Left renal pelvis (tissue), 4 donors: ENCODE results near the gene NKX2-2. TPM values are rescaled to one million over a fixed set of nuclear protein-coding genes. Genes with fewer than 3 reads are reported as not detected.

Source experiments
- DNase-seq, 4 donors: peaks; one replicate each; pipeline ENCODE4 v3.0.0-alpha.2; 2013; ENCODE audit warnings: low read depth in 4 of 4, low spot score in 3 of 4
- polyA plus RNA-seq, 4 donors: library from polyadenylated mRNA; unstranded; fragments of 120-200 nt; gene quantifications; one replicate each; pipeline ENCODE4 v1.2.1, GENCODE V29; 2013; ENCODE audit not compliant: insufficient read length in 4 of 4

NKX2-2 gene
- polyA plus RNA-seq, 4 donors = not detected

DNA sequence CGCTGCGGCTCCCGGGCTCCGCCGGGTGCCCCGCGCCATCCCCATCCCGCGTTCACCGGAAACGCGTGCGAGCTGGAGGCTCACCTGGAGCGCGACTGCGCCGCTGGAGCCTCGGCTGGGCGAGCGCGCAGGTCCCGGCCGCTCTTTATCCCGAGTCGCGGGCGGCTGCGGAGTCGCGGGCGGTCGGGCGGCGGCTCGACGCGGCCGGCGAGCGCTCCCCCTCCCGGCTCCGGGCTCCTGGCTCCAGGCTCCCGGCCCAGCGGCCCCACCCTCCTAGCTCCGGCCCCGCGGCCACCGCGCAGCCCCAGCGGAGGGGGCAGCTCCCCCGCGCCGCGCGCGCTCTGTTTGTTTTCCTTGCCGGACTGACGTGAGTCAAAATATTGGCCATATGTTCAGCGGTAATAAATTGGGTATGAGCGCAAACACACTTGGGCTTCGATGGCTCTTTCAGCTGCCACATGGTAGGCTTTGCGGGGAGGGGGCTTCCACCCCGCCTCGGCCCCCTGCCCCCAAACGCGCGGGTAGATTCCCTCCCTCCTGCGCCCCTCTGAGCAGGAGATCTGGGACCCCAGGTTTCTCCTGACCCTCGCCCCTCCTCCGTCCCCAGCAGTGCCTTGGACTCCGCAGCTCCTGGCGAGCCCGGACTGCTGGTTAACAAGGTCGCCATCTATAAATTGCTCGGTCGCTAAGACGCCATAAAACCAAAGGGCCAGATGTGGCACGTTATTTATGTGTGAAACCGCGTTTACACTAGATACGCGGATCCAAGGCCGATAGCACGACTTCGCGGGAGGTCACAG lies 8.8 kb upstream of the NKX2-2 start:
- no peak for DNase-seq

DNA sequence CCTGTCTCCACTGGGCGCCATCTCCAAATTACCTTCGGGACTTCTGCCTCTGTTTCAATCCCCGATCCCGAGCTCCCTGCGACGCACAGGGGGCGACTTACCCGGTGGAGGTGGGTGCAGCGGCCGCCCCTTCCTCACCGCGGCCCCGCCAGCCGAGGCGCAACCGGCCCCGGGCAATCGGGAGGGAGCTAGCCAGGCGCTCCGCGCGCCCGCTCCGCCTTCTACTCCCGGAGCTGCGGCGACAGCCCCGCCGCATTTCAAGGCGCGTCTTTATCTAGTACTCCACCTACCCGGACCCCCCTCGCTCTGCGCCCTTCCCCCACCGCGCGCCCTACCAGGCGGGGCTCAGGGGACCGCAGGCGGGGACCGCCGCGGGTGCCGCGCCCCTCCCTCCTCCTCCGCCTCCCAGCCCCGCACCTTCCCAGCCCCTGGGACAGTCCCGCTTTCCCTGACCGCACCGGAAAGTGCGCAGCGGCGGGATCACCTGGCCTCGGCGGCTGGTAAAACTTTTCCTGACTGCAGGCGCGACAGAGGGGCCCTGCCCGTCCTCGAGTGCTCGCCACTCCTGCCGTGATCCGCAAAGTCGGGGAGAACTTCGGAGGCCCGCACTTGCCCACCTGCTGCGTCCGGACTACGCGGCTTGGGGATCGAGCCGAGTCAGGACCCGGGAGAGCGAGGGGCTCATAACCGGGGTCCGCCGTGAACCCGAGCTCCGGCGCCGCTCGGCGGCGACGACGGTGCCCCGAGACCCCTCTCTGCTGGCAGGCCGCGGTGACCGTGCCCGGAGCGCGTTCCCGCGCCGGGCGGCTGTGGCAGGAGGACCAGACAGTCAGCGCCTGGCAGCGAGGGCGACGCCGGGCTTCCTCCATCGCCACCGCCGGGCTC lies 8.0 kb upstream of the NKX2-2 start:
- no peak for DNase-seq

- DNase-seq = no peak
Observed at GRCh38 chr20:21520702-21521595, 7.1 kb upstream of the NKX2-2 start.

DNA sequence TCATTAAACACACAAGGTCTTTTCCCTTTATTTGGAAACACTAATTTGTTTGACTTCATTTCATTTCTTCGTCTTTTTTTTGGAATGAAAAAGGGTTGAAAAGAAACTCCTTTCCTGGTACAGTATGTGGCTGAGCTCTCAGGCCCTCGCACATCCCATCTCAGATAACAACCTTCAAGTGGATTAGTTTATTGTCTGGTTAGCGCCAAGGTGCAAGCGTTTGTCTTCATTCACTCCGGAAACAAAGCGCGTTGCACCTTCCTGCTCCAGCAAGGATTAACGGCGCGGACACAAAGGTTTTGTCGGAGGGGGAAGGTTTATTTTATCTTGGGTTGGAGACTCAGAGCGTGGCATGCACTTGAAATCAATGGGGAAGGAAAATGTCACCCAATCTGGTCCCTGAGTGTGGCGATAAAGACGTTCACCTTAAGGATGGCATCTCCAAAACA lies 5.3 kb upstream of the NKX2-2 start:
- DNase-seq = no peak

DNA sequence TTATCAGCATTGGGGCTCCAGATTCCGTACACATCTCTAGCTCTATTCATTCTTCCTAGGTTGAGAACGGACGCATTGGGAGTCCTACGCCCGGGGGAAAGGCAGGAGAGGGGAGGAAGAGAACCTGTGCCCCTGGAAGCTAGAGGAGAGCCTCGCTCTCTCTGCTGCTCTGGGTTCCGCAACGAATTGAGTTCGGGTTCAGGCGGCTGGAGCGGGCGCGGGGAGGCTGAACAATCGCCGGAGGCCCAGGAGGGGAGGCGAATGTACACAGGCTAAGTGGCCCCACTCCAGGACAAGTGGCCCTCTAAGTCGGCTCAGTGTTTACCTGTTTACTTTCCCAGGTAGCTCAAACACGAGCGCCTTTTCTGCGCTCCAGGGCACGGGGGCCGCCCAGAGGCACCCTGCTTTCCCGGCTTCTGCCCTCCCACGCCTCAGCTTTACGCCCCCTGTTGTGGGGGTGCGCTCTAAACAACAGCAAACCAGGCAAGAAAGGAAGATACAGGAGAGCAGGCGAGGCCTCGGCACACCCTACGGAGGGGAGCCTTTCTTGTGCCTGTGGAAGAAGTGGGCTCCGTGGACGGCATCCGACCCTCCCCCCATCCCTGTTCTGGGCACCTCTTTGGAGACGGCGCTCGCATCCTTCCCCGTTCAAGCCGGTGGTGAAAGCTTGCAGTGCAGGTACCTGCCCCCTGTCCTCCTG lies 4.6 kb upstream of the NKX2-2 start:
- no peak for DNase-seq

- DNase-seq = no peak
Observed at GRCh38 chr20:21517566-21518277, 3.9 kb upstream of the NKX2-2 start.

DNA sequence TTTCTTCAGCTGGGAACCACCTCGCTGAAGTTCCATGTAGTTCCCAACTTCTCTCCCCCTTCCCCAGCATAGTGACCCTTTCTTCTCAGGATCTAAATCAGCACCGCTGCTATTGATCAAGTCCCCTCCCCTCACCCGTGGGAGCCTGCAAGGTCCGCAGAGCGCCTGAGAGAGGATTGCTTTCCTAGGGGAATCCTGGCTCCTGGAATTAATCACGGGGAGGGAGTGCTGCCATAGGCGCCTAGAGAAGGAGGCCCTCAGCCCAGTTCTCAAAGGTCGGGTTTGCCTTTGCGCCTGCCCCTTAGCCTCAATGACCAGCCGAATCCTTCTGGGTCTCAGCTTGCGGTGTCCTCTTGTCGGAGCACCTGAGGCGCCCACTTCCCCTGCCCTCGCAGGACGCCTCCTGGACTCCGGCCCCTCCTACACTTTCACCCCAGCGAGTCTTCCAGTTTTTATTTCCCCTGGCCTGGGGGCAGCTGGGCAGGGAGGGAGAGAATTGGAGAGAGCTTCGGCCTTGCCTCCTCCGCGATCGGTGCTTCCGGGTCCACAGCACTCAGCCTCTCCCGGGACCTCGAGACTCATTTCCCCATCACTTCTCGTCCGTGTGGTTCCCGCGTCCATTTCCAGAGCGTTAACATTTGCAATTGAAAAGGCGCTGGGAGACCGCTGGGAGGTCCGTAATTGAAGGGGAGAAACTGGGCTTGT lies 3.1 kb upstream of the NKX2-2 start:
- no peak for DNase-seq

GRCh38 chr20:21516180-21516567 lies 2.3 kb upstream of the NKX2-2 start:
- no peak for DNase-seq

- DNase-seq = no peak
Observed at GRCh38 chr20:21515300-21516179, 1.7 kb upstream of the NKX2-2 start.

DNA sequence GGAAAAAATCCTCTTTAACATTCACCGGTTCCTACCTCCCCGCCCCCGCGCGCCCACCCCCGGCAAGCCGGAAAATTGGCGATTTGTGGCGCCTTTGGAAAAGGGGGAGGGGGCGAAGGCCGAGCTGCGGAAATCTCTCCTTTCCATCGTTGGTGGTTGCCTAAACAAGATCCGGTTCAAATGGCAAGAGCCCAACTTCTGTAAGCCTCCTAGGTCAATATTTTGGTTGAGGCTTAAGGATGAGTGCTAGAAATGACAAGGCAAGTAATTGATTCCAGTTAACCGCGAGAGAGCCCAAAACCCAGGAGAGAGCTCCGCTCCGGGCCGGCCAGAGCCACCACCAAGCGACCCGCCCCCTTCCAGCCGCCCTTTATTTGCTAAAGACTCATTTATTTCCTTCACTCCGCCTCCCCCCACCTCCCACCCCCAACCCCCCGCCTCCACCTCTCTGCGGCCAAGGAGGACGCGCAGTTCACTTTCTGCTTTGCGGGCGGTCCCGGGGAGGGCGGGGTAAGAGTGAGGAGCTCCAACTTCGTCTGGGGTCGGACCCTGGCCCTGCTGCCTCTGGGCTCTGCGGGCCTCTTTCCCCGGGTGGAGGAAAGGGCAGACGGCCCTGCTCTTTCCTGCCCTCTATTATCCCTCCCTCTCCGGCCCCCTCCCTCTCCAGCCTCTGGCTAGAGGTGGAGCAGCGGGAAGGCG lies 838 bp upstream of the NKX2-2 start:
- no peak for DNase-seq

- no peak for DNase-seq
Observed at GRCh38 chr20:21513181-21513663, 642 bp downstream of the NKX2-2 start.

- no peak for DNase-seq
Observed at GRCh38 chr20:21512634-21513180, 1.2 kb downstream of the NKX2-2 start.

DNA sequence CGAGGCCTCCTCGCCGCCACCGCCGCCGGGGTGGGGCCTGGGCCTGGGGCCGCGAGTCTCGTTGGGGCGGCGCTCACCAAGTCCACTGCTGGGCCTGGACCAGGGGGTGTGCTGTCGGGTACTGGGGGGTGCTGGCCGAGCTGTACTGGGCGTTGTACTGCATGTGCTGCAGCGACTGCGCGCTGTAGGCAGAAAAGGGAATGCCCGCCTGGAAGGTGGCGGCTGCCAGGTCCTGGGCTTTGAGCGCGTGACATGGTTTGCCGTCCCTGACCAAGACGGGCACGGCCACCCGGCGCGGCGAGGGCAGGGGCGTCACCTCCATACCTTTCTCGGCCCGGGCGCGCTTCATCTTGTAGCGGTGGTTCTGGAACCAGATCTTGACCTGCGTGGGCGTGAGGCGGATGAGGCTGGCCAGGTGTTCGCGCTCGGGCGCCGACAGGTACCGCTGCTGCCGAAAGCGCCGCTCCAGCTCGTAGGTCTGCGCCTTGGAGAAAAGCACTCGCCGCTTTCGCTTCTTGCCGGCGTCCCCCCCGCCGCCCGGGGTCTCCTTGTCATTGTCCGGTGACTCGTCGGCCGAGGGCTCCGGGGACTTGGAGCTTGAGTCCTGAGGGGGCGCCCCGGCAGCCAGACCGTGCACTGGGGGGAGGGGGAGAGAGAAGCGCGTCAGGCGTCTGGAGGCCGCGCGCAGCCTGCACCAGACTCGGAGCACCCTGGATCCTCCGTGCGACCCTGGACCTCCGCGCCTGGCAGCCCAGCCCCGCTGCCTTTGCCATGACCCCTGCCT lies 1.8 kb downstream of the NKX2-2 start:
- DNase-seq = no peak

DNA sequence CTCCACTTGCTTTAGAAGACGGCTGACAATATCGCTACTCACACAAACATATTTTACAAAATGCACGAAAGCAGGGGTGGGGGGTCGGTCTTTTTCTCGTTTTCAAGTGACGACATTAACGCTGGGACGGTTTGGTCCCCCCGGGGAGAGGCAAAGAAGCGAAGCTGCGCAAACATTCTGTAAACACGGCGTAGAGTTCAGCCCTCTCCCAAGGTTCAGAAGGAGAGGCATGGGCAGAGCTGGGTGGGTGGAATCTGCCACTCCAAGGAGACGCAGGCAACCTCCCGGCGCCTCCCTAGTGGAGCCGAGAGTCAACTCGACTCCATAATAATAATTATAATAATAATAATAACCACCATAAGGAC lies 2.4 kb downstream of the NKX2-2 start:
- DNase-seq = no peak

- no peak for DNase-seq
Observed at GRCh38 chr20:21510414-21511384, 3.2 kb downstream of the NKX2-2 start.
